WTC11 (cell line): ENCODE results near the gene METTL21C. TPM values are rescaled to one million over a fixed set of nuclear protein-coding genes. Genes with fewer than 3 reads are reported as not detected.

Experiments
- ATAC-seq: fragments of 200-7000 bp; cut with Tn5 transposase; 2 replicates; pipeline ENCODE4 v1.10.0; 2021; ENCODE audit warnings: mild to moderate bottlenecking, moderate library complexity
- CTCF ChIA-PET: fragments of 300-600 bp; sonication (Branson Sonifier 250); formaldehyde crosslinking; loops from one replicate; lab custom pipeline; 2021; ENCODE audit warnings: antibody characterized with exemption; lab: Charles Lee
- POLR2A ChIA-PET: fragments of 350-600 bp; sonication (Branson Sonifier 250); formaldehyde crosslinking; loops from one replicate; lab custom pipeline; 2021; ENCODE audit warnings: antibody characterized with exemption; lab: Charles Lee
- DNase-seq: peaks from one replicate; pipeline ENCODE4 v3.0.0; 2021; ENCODE audit warnings: low spot score
- H3K27ac Mint-ChIP-seq: 2 replicates; pipeline ENCODE4 v1.8.0; 2021; ENCODE audit warnings: mixed read lengths
- H3K27me3 Mint-ChIP-seq: 2 replicates; pipeline ENCODE4 v1.8.0; 2021; ENCODE audit warnings: low read depth, mild to moderate bottlenecking, moderate library complexity, mixed read lengths
- H3K36me3 Mint-ChIP-seq: 2 replicates; pipeline ENCODE4 v1.8.0; 2021; ENCODE audit warnings: mixed read lengths
- H3K4me1 Mint-ChIP-seq: 2 replicates; pipeline ENCODE4 v1.8.0; 2022; ENCODE audit warnings: mixed read lengths
- H3K4me3 Mint-ChIP-seq: 2 replicates; pipeline ENCODE4 v1.8.0; 2021; ENCODE audit warnings: mild to moderate bottlenecking, moderate library complexity, mixed read lengths
- H3K9me3 Mint-ChIP-seq: 2 replicates; pipeline ENCODE4 v1.8.0; 2021; ENCODE audit warnings: mixed read lengths
- CBFB ChIP-seq: sonication (generic); formaldehyde crosslinking; IDR thresholded peaks from 2 replicates; pipeline ENCODE4 v1.8.1; 2022; ENCODE audit warnings: mild to moderate bottlenecking, low read depth, missing genetic modification reagents
- GRHL2 ChIP-seq: fragments of 250-450 bp; sonication (Bioruptor Pico); IDR thresholded peaks from 2 replicates; pipeline ENCODE4 v1.8.0; 2022; ENCODE audit warnings: mild to moderate bottlenecking, moderate library complexity; ENCODE audit not compliant: insufficient replicate concordance, severe bottlenecking
- GTF2I ChIP-seq: fragments of 250-450 bp; sonication (Bioruptor Pico); conservative IDR thresholded peaks from 2 replicates; pipeline ENCODE4 v1.4.0; 2021; ENCODE audit warnings: mild to moderate bottlenecking
- HMGA2 ChIP-seq: fragments of 250-450 bp; sonication (Bioruptor Pico); IDR thresholded peaks from 2 replicates; pipeline ENCODE4 v1.4.0; 2021; ENCODE audit warnings: mild to moderate bottlenecking, moderate library complexity
- KAT7 ChIP-seq: sonication (generic); formaldehyde crosslinking; IDR thresholded peaks from 2 replicates; pipeline ENCODE4 v1.8.1; 2023; ENCODE audit warnings: missing genetic modification reagents, mild to moderate bottlenecking, borderline replicate concordance
- NFATC4 ChIP-seq: fragments of 250-450 bp; sonication (Bioruptor Pico); IDR thresholded peaks from 2 replicates; pipeline ENCODE4 v1.9.0; 2021; ENCODE audit warnings: mild to moderate bottlenecking
- NFE2L1 ChIP-seq: sonication (generic); formaldehyde crosslinking; IDR thresholded peaks from 2 replicates; pipeline ENCODE4 v1.8.1; 2023; ENCODE audit warnings: missing genetic modification reagents
- NR3C1 ChIP-seq: sonication (generic); formaldehyde crosslinking; conservative IDR thresholded peaks from 2 replicates; pipeline ENCODE4 v1.8.1; 2023; ENCODE audit warnings: low read depth, mild to moderate bottlenecking, missing genetic modification reagents
- OVOL2 ChIP-seq: fragments of 250-450 bp; sonication (Bioruptor Pico); IDR thresholded peaks from 2 replicates; pipeline ENCODE4 v1.9.0; 2021; ENCODE audit warnings: mild to moderate bottlenecking, borderline replicate concordance
- TEAD1 ChIP-seq: sonication (generic); formaldehyde crosslinking; IDR thresholded peaks from 2 replicates; pipeline ENCODE4 v1.8.0; 2022; ENCODE audit warnings: mild to moderate bottlenecking, missing genetic modification reagents
- TP53 ChIP-seq: sonication (generic); formaldehyde crosslinking; IDR thresholded peaks from 2 replicates; pipeline ENCODE4 v1.8.1; 2023; ENCODE audit warnings: mild to moderate bottlenecking, missing genetic modification reagents
- ZBTB21 ChIP-seq: sonication (generic); formaldehyde crosslinking; IDR thresholded peaks from 2 replicates; pipeline ENCODE4 v1.8.1; 2023; ENCODE audit warnings: mild to moderate bottlenecking, missing genetic modification reagents, borderline replicate concordance
- ZNF138 ChIP-seq: sonication (generic); formaldehyde crosslinking; conservative IDR thresholded peaks from 2 replicates; pipeline ENCODE4 v1.8.1; 2022; ENCODE audit warnings: mild to moderate bottlenecking, moderate library complexity, missing genetic modification reagents
- ZNF317 ChIP-seq: sonication (generic); formaldehyde crosslinking; IDR thresholded peaks from 2 replicates; pipeline ENCODE4 v1.8.1; 2023; ENCODE audit warnings: low read depth, mild to moderate bottlenecking, moderate library complexity, missing genetic modification reagents, borderline replicate concordance
- ZNF423 ChIP-seq: fragments of 250-450 bp; sonication (Bioruptor Pico); IDR thresholded peaks from 2 replicates; pipeline ENCODE4 v2.1.2; 2022; ENCODE audit warnings: mild to moderate bottlenecking, moderate library complexity
- total RNA-seq: library from RNA; stranded (reverse); gene quantifications from 3 replicates; pipeline ENCODE4 v1.2.3, GENCODE V29; 2021
- TF ChIP-seq, protein P1 (sequence below): sonication (generic); formaldehyde crosslinking; IDR thresholded peaks from 2 replicates; pipeline ENCODE4 v1.8.0; 2023; ENCODE audit warnings: missing genetic modification reagents, mild to moderate bottlenecking, borderline replicate concordance
- TF ChIP-seq, protein P2 (sequence below): fragments of 250-450 bp; sonication (Bioruptor Pico); IDR thresholded peaks from 2 replicates; pipeline ENCODE4 v1.9.0; 2021; ENCODE audit warnings: mild to moderate bottlenecking
- TF ChIP-seq, protein P3 (sequence below): fragments of 250-450 bp; sonication (Bioruptor Pico); IDR thresholded peaks from 2 replicates; pipeline ENCODE4 v2.1.2; 2022; ENCODE audit warnings: mild to moderate bottlenecking, moderate library complexity
- TF ChIP-seq, protein P4 (sequence below): sonication (generic); formaldehyde crosslinking; IDR thresholded peaks from 2 replicates; pipeline ENCODE4 v1.8.1; 2022; ENCODE audit warnings: missing genetic modification reagents, borderline replicate concordance
- TF ChIP-seq, protein P5 (sequence below): sonication (generic); formaldehyde crosslinking; IDR thresholded peaks from 2 replicates; pipeline ENCODE4 v1.8.1; 2022; ENCODE audit warnings: low read depth, mild to moderate bottlenecking, moderate library complexity, missing genetic modification reagents, borderline replicate concordance
- TF ChIP-seq, protein P6 (sequence below): sonication (generic); formaldehyde crosslinking; IDR thresholded peaks from 2 replicates; pipeline ENCODE4 v1.8.1; 2022; ENCODE audit warnings: mild to moderate bottlenecking, missing genetic modification reagents, moderate library complexity, borderline replicate concordance
- TF ChIP-seq, protein P7 (sequence below): sonication (generic); formaldehyde crosslinking; IDR thresholded peaks from 2 replicates; pipeline ENCODE4 v1.8.1; 2023; ENCODE audit warnings: mild to moderate bottlenecking, missing genetic modification reagents, moderate library complexity
- TF ChIP-seq, protein P8 (sequence below): sonication (generic); formaldehyde crosslinking; IDR thresholded peaks from 2 replicates; pipeline ENCODE4 v1.8.0; 2022; ENCODE audit warnings: mild to moderate bottlenecking, missing genetic modification reagents

Gene METTL21C
- total RNA-seq, 1 experiment from 2014 or later, result not detected

DNA sequence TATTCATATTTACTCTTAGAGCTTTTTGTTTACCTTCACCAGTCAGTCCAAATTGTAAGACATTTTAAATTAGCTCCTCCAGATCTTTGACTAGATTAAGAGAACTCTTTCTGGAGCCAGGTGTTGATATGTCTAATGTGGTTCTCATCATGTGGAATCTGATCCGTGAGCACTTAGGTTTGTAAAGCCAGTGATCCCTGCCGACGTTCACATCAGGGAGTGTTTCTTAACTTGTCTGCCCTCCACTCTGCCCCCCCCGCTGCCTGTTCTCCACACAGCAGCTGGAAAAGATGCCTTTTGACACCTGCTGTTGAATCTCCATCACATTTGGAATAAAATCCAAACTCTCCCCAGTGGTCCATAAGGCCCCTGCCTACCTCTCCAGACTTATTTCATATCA is 17.7 kb downstream of the METTL21C start (continued):
- TF ChIP-seq, protein P1, sequence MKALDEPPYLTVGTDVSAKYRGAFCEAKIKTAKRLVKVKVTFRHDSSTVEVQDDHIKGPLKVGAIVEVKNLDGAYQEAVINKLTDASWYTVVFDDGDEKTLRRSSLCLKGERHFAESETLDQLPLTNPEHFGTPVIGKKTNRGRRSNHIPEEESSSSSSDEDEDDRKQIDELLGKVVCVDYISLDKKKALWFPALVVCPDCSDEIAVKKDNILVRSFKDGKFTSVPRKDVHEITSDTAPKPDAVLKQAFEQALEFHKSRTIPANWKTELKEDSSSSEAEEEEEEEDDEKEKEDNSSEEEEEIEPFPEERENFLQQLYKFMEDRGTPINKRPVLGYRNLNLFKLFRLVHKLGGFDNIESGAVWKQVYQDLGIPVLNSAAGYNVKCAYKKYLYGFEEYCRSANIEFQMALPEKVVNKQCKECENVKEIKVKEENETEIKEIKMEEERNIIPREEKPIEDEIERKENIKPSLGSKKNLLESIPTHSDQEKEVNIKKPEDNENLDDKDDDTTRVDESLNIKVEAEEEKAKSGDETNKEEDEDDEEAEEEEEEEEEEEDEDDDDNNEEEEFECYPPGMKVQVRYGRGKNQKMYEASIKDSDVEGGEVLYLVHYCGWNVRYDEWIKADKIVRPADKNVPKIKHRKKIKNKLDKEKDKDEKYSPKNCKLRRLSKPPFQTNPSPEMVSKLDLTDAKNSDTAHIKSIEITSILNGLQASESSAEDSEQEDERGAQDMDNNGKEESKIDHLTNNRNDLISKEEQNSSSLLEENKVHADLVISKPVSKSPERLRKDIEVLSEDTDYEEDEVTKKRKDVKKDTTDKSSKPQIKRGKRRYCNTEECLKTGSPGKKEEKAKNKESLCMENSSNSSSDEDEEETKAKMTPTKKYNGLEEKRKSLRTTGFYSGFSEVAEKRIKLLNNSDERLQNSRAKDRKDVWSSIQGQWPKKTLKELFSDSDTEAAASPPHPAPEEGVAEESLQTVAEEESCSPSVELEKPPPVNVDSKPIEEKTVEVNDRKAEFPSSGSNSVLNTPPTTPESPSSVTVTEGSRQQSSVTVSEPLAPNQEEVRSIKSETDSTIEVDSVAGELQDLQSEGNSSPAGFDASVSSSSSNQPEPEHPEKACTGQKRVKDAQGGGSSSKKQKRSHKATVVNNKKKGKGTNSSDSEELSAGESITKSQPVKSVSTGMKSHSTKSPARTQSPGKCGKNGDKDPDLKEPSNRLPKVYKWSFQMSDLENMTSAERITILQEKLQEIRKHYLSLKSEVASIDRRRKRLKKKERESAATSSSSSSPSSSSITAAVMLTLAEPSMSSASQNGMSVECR (CRISPR knock-in tag), result no peak
- no peak for TF ChIP-seq NR3C1
- no peak for TF ChIP-seq NFE2L1 (CRISPR knock-in tag)
- TF ChIP-seq, protein P2, sequence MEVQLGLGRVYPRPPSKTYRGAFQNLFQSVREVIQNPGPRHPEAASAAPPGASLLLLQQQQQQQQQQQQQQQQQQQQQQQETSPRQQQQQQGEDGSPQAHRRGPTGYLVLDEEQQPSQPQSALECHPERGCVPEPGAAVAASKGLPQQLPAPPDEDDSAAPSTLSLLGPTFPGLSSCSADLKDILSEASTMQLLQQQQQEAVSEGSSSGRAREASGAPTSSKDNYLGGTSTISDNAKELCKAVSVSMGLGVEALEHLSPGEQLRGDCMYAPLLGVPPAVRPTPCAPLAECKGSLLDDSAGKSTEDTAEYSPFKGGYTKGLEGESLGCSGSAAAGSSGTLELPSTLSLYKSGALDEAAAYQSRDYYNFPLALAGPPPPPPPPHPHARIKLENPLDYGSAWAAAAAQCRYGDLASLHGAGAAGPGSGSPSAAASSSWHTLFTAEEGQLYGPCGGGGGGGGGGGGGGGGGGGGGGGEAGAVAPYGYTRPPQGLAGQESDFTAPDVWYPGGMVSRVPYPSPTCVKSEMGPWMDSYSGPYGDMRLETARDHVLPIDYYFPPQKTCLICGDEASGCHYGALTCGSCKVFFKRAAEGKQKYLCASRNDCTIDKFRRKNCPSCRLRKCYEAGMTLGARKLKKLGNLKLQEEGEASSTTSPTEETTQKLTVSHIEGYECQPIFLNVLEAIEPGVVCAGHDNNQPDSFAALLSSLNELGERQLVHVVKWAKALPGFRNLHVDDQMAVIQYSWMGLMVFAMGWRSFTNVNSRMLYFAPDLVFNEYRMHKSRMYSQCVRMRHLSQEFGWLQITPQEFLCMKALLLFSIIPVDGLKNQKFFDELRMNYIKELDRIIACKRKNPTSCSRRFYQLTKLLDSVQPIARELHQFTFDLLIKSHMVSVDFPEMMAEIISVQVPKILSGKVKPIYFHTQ (CRISPR knock-in tag), result no peak
- no peak for TF ChIP-seq ZNF317 (CRISPR knock-in tag)
- TF ChIP-seq TP53 (CRISPR knock-in tag), result no peak
- TF ChIP-seq, protein P3, sequence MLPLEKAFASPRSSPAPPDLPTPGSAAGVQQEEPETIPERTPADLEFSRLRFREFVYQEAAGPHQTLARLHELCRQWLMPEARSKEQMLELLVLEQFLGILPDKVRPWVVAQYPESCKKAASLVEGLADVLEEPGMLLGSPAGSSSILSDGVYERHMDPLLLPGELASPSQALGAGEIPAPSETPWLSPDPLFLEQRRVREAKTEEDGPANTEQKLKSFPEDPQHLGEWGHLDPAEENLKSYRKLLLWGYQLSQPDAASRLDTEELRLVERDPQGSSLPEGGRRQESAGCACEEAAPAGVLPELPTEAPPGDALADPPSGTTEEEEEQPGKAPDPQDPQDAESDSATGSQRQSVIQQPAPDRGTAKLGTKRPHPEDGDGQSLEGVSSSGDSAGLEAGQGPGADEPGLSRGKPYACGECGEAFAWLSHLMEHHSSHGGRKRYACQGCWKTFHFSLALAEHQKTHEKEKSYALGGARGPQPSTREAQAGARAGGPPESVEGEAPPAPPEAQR (CRISPR knock-in tag), result no peak
- TF ChIP-seq, protein P4, sequence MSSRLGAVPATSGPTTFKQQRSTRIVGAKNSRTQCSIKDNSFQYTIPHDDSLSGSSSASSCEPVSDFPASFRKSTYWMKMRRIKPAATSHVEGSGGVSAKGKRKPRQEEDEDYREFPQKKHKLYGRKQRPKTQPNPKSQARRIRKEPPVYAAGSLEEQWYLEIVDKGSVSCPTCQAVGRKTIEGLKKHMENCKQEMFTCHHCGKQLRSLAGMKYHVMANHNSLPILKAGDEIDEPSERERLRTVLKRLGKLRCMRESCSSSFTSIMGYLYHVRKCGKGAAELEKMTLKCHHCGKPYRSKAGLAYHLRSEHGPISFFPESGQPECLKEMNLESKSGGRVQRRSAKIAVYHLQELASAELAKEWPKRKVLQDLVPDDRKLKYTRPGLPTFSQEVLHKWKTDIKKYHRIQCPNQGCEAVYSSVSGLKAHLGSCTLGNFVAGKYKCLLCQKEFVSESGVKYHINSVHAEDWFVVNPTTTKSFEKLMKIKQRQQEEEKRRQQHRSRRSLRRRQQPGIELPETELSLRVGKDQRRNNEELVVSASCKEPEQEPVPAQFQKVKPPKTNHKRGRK (CRISPR knock-in tag), result no peak
- TF ChIP-seq ZNF423 (CRISPR knock-in tag), result no peak
- TF ChIP-seq, protein P5, sequence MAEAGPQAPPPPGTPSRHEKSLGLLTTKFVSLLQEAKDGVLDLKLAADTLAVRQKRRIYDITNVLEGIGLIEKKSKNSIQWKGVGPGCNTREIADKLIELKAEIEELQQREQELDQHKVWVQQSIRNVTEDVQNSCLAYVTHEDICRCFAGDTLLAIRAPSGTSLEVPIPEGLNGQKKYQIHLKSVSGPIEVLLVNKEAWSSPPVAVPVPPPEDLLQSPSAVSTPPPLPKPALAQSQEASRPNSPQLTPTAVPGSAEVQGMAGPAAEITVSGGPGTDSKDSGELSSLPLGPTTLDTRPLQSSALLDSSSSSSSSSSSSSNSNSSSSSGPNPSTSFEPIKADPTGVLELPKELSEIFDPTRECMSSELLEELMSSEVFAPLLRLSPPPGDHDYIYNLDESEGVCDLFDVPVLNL, result no peak
- no peak for TF ChIP-seq GRHL2 (CRISPR knock-in tag)
- no peak for TF ChIP-seq HMGA2
- no peak for TF ChIP-seq CBFB (CRISPR knock-in tag)
- TF ChIP-seq GTF2I, result no peak
- TF ChIP-seq OVOL2 (CRISPR knock-in tag), result no peak
- TF ChIP-seq ZBTB21 (CRISPR knock-in tag), result no peak

DNA sequence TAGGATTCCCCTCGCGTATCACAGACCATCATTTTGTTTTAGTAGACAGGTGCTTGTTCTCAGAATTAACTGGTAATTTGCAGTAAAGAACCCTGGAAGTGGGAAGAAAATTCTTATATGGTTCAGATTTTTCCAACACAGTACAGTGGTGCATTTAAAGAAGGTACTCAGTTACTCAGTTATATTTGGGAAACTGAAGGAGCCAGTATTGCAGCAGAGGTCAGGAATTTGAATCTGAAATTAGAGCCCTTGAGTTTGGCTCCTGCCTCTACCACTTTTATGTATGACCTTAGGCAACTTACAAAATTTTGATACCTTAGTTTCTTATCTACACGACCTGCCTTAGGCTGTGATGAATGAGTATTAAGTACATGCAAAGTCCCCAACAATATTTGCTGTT is 19.7 kb downstream of the METTL21C start:
- H3K4me3 Mint-ChIP-seq, result no peak overlapping the region
- peaks cover 66% of the 10 kb centered on the region for H3K36me3 Mint-ChIP-seq
- ATAC-seq (no peak), DNase-seq (no peak)
- H3K27me3 Mint-ChIP-seq, result no peaks in the 10 kb centered on the region
- H3K4me1 Mint-ChIP-seq, result no peaks in the 10 kb centered on the region
- no peak overlapping the region for H3K27ac Mint-ChIP-seq
- ChIA-PET POLR2A (no interaction called here), CTCF (no interaction called here)
- peaks cover 6% of the 10 kb centered on the region for H3K9me3 Mint-ChIP-seq
- TF ChIP-seq, protein P6, sequence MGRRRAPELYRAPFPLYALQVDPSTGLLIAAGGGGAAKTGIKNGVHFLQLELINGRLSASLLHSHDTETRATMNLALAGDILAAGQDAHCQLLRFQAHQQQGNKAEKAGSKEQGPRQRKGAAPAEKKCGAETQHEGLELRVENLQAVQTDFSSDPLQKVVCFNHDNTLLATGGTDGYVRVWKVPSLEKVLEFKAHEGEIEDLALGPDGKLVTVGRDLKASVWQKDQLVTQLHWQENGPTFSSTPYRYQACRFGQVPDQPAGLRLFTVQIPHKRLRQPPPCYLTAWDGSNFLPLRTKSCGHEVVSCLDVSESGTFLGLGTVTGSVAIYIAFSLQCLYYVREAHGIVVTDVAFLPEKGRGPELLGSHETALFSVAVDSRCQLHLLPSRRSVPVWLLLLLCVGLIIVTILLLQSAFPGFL (CRISPR knock-in tag), result no peak
- TF ChIP-seq TEAD1 (CRISPR knock-in tag) (no peak), KAT7 (no peak), ZNF138 (no peak), NR3C1 (no peak), NFATC4 (no peak)
- TF ChIP-seq, protein P7, sequence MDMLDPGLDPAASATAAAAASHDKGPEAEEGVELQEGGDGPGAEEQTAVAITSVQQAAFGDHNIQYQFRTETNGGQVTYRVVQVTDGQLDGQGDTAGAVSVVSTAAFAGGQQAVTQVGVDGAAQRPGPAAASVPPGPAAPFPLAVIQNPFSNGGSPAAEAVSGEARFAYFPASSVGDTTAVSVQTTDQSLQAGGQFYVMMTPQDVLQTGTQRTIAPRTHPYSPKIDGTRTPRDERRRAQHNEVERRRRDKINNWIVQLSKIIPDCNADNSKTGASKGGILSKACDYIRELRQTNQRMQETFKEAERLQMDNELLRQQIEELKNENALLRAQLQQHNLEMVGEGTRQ, result no peak
- TF ChIP-seq, protein P8, sequence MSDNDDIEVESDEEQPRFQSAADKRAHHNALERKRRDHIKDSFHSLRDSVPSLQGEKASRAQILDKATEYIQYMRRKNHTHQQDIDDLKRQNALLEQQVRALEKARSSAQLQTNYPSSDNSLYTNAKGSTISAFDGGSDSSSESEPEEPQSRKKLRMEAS (CRISPR knock-in tag), result no peak
